GM12878 (cell line): ENCODE data around the gene FLT1. TPM values are rescaled to one million over a fixed set of nuclear protein-coding genes. Genes with fewer than 3 reads are reported as not detected.

Experiments
- ATAC-seq: fragments of 200-7000 bp; cut with Tn5 transposase; 3 replicates; pipeline ENCODE4 v1.9.1; 2020; ENCODE audit warnings: mild to moderate bottlenecking, moderate library complexity
- BruUV-seq: library from RNA; stranded (reverse); fragments of 400-500 nt; replicated peaks from 2 replicates; lab custom pipeline; 2021; lab: Mats Ljungman, UMichigan
- CTCF ChIA-PET: fragments of 300-600 bp; sonication (Branson Sonifier 250); formaldehyde crosslinking; extraction: SDS; loops from one replicate; lab custom pipeline; 2021; ENCODE audit warnings: inconsistent platforms; lab: Yijun Ruan, JAX
- POLR2A ChIA-PET: fragments of 350-600 bp; formaldehyde crosslinking; extraction: SDS; loops from one replicate; lab custom pipeline; 2021; ENCODE audit warnings: inconsistent platforms; lab: Charles Lee
- RAD21 ChIA-PET: fragments of 300-600 bp; sonication (Branson Sonifier 250); formaldehyde crosslinking; loops from one replicate; lab custom pipeline; 2023; ENCODE audit warnings: antibody characterized with exemption; ENCODE audit not compliant: unreplicated experiment; lab: Charles Lee
- SMC1A ChIA-PET: fragments of 300-600 bp; sonication (Branson Sonifier 250); formaldehyde crosslinking; loops from one replicate; lab custom pipeline; 2023; ENCODE audit not compliant: unreplicated experiment, uncharacterized antibody; lab: Charles Lee
- DNase-seq: peaks from one replicate; pipeline ENCODE4 v3.0.0-alpha.2; 2011; ENCODE audit warnings: low read depth, low spot score
- FAIRE-seq: peaks from 3 replicates; lab custom pipeline; 2011; peaks lifted over from hg19 to GRCh38; lab: Jason Lieb, UNC
- H2AFZ ChIP-seq: 2 replicates; pipeline ENCODE4 v1.6.0; 2011; ENCODE audit warnings: low read depth, low read length, control low read depth; ENCODE audit not compliant: control insufficient read depth
- H3K27ac ChIP-seq: 2 replicates; pipeline ENCODE4 v1.5.1; 2011; ENCODE audit warnings: control low read depth; ENCODE audit not compliant: control insufficient read depth, insufficient read depth
- H3K27me3 ChIP-seq, 2 experiments: replicated peaks in 1 of 2; 2 replicates each; pipeline versions ENCODE4 v1.6.0 to v1.6.1; 2011; ENCODE audit warnings: low read length in 1 of 2; ENCODE audit not compliant: control insufficient read depth in 2 of 2, insufficient read depth in 2 of 2
- H3K36me3 ChIP-seq, 2 experiments: 2 replicates each; pipeline ENCODE4 v1.5.1; 2011; ENCODE audit warnings: low read length in 1 of 2; ENCODE audit not compliant: control insufficient read depth in 2 of 2, insufficient read depth in 2 of 2
- H3K4me1 ChIP-seq: 2 replicates; pipeline ENCODE4 v1.6.1; 2011; ENCODE audit warnings: mild to moderate bottlenecking, low read length, moderate library complexity, mixed read lengths; ENCODE audit not compliant: control insufficient read depth, insufficient read depth
- H3K4me2 ChIP-seq: 2 replicates; pipeline ENCODE4 v1.6.0; 2011; ENCODE audit warnings: control low read depth; ENCODE audit not compliant: control insufficient read depth, insufficient read depth
- H3K4me3 ChIP-seq: fragments of 200-600 bp; sonication (generic); 2 replicates; pipeline ENCODE4 v1.5.1; 2016
- H3K79me2 ChIP-seq: 2 replicates; pipeline ENCODE4 v1.6.0; 2011; ENCODE audit warnings: low read length; ENCODE audit not compliant: control insufficient read depth, insufficient read depth
- H3K9ac ChIP-seq: 2 replicates; pipeline ENCODE4 v1.8.0; 2011; ENCODE audit warnings: low read length, control low read depth, mixed read lengths; ENCODE audit not compliant: control insufficient read depth, insufficient read depth
- H3K9me3 ChIP-seq: replicated peaks from 3 replicates; pipeline ENCODE4 v1.5.1; 2011; ENCODE audit warnings: mild to moderate bottlenecking, low read length; ENCODE audit not compliant: control insufficient read depth, insufficient read depth
- H4K20me1 ChIP-seq: 2 replicates; pipeline ENCODE4 v1.6.0; 2011; ENCODE audit not compliant: control insufficient read depth, insufficient read depth
- CREM ChIP-seq: IDR thresholded peaks from 2 replicates; pipeline ENCODE4 v1.6.1; 2014; ENCODE audit warnings: antibody characterized with exemption, low read depth
- EP300 ChIP-seq, 2 experiments: fragments of 150-350 bp in 1 of 2; IDR thresholded peaks; 2 replicates each; pipeline ENCODE4 v1.6.1; 2011 to 2012; ENCODE audit warnings: low read depth in 2 of 2, low read length in 2 of 2, borderline replicate concordance in 1 of 2, improper control_type of control experiment in 1 of 2, inconsistent platforms in 1 of 2; ENCODE audit not compliant: control insufficient read depth in 1 of 2
- ESRRA ChIP-seq: IDR thresholded peaks from 2 replicates; pipeline ENCODE4 v1.6.1; 2012; ENCODE audit warnings: mild to moderate bottlenecking, low read length, improper control_type of control experiment
- MEF2B ChIP-seq: fragments of 450-650 bp; IDR thresholded peaks from 2 replicates; pipeline ENCODE4 v1.6.1; 2018; ENCODE audit warnings: mild to moderate bottlenecking, moderate library complexity; ENCODE audit not compliant: partially characterized antibody, poor library complexity, severe bottlenecking
- TARDBP ChIP-seq: IDR thresholded peaks from 2 replicates; pipeline ENCODE4 v1.6.1; 2016; ENCODE audit warnings: borderline replicate concordance
- WGBS: methylation state at CpG from one replicate; pipeline ENCODE4 v1.1.6; 2016; ENCODE audit warnings: low lambda C conversion rate; ENCODE audit not compliant: insufficient replicate concordance, insufficient coverage; ENCODE audit errors: missing lambda C conversion rate; 5-methylcytosine and 5-hydroxymethylcytosine counted together
- in situ Hi-C: fragments of 300-500 bp; cut with MboI; formaldehyde crosslinking; loops from 9 replicates; pipeline ENCODE4 v1.14.3; 2018; ENCODE audit warnings: mixed read lengths
- intact Hi-C: fragments of 100-400 bp; cut with micrococcal nuclease; formaldehyde crosslinking; loops from one replicate; pipeline ENCODE4 v1.14.2; 2022; ENCODE audit not compliant: unreplicated experiment
- polyA plus RNA-seq, 11 experiments: library from polyadenylated mRNA; depleted of rRNA in 4 of 11; unstranded in 6 of 11; stranded (reverse) in 5 of 11; fragments of >200 nt; fragmentation: Nextera tagmentation in 4 of 11; fragmentation: Illumina TruSeq in 1 of 11; extraction: Ambion mirVana in 4 of 11; extraction: Trizol in 1 of 11; gene quantifications; 1 replicate in 1 of 11; 2 replicates in 10 of 11; pipeline versions ENCODE4 v1.2.1 to v1.2.3, GENCODE V29; 2011 to 2016; ENCODE audit warnings: inconsistent platforms in 2 of 11, missing spikeins in 2 of 11, low read depth in 1 of 11
- total RNA-seq, 4 experiments: library from RNA; depleted of rRNA in 3 of 4; stranded (reverse); fragments of >200 nt in 3 of 4; fragmentation: Illumina TruSeq in 1 of 4; extraction: Trizol in 1 of 4; gene quantifications; 2 replicates each; pipeline versions ENCODE4 v1.2.1 to v1.2.3, GENCODE V29; 2013 to 2021
- TF ChIP-seq, protein P1 (sequence below): fragments of 150-350 bp; IDR thresholded peaks from 2 replicates; pipeline ENCODE4 v1.6.1; 2014; ENCODE audit warnings: mild to moderate bottlenecking, low read depth, low read length
- TF ChIP-seq, protein P2 (sequence below): fragments of 450-650 bp; IDR thresholded peaks from 2 replicates; pipeline ENCODE4 v1.6.1; 2016; ENCODE audit warnings: mild to moderate bottlenecking, moderate library complexity, borderline replicate concordance

Gene FLT1
- total and polyA plus RNA-seq, 10 of the 15 experiments (the other 5 are each of a cell fraction or from before 2014, with no cell fraction given), result 0.55 to 5.6 (median 0.84) TPM

DNA sequence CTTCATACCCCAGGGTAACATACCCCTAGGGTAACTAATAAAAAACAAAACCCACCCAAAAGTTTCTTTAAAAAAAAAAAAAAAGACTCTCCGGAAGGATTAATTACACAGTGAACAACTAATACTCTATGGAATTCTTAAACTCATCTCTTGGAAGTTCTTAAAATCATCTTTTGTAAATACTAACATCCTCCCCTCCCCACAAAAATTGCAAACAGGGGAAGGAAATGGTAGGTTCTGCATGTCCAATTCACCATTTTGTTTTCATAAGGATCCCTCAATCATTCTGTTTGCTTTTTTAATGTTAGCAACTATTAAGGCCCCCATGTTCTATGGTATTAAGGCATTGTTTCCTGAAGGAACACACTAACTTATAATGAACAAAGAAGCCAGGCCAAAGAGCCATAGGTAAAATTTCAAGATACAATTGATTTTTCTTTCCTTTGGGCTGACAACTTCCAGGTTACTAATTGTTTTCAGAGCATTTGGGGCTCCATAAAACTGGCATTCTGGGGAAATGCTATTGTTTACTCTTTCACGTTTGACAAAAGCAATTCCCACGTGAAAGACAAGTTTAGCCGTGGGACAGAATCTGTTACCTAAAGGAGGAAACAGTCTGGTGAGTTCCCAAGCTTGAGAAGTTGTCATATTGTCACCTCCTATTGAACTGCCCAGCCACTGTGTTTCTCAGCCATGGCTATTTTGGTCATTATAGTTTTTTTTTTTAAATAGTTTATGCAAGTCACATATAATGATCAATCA, 107.0 kb downstream of the FLT1 start (continued):
- TF ChIP-seq, protein P1, sequence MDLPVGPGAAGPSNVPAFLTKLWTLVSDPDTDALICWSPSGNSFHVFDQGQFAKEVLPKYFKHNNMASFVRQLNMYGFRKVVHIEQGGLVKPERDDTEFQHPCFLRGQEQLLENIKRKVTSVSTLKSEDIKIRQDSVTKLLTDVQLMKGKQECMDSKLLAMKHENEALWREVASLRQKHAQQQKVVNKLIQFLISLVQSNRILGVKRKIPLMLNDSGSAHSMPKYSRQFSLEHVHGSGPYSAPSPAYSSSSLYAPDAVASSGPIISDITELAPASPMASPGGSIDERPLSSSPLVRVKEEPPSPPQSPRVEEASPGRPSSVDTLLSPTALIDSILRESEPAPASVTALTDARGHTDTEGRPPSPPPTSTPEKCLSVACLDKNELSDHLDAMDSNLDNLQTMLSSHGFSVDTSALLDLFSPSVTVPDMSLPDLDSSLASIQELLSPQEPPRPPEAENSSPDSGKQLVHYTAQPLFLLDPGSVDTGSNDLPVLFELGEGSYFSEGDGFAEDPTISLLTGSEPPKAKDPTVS, result no peak
- no peak for TF ChIP-seq TARDBP
- no peak for TF ChIP-seq CREM
- no peak for TF ChIP-seq ESRRA
- TF ChIP-seq MEF2B, result no peak

DNA sequence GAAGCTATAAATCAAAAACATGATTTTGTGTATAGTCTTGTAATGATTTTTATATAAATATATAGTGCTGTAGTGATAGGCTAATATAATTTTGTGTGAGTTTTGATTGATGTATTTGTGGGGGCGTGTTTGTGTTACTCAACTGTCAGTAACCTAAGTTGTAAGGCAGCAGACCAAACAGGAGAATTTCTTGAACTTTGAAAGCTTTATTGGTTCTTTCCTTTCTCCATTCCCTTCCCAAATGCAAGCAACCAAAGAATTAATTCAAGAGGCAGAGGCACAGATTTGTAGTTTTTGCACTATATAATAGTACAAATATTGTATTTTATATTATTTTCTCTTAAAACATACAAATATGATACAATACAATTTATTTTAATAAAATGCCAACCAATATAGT, 109.6 kb downstream of the FLT1 start:
- H2AFZ ChIP-seq, result no peak overlapping the region
- TF ChIP-seq, protein P2, sequence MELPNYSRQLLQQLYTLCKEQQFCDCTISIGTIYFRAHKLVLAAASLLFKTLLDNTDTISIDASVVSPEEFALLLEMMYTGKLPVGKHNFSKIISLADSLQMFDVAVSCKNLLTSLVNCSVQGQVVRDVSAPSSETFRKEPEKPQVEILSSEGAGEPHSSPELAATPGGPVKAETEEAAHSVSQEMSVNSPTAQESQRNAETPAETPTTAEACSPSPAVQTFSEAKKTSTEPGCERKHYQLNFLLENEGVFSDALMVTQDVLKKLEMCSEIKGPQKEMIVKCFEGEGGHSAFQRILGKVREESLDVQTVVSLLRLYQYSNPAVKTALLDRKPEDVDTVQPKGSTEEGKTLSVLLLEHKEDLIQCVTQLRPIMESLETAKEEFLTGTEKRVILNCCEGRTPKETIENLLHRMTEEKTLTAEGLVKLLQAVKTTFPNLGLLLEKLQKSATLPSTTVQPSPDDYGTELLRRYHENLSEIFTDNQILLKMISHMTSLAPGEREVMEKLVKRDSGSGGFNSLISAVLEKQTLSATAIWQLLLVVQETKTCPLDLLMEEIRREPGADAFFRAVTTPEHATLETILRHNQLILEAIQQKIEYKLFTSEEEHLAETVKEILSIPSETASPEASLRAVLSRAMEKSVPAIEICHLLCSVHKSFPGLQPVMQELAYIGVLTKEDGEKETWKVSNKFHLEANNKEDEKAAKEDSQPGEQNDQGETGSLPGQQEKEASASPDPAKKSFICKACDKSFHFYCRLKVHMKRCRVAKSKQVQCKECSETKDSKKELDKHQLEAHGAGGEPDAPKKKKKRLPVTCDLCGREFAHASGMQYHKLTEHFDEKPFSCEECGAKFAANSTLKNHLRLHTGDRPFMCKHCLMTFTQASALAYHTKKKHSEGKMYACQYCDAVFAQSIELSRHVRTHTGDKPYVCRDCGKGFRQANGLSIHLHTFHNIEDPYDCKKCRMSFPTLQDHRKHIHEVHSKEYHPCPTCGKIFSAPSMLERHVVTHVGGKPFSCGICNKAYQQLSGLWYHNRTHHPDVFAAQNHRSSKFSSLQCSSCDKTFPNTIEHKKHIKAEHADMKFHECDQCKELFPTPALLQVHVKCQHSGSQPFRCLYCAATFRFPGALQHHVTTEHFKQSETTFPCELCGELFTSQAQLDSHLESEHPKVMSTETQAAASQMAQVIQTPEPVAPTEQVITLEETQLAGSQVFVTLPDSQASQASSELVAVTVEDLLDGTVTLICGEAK, result peak; percentile 70; the same call in 1 of the 2 replicates
- no peak for TF ChIP-seq EP300 (IDR thresholded peaks at IDR 0.05; ENCODE audit: borderline replicate concordance in 1 of 2, control insufficient read depth in 1 of 2, low read depth in 2 of 2, low read length in 2 of 2)
- peaks cover 0 to 1% of the 10 kb centered on the region in 2 experiments; a peak in 1 of 4 replicates for H3K36me3 ChIP-seq
- in situ Hi-C loops (no loop called here), intact Hi-C loops (no loop called here)
- 79% methylated on average over 1 of the region's 1 CpG for WGBS
- no peaks in the 10 kb centered on the region for H3K4me1 ChIP-seq
- no peak overlapping the region for H3K4me3 ChIP-seq
- no peaks in the 10 kb centered on the region for H4K20me1 ChIP-seq
- FAIRE-seq (no peak), DNase-seq (no peak), ATAC-seq (no peak)
- no TSS peak for BruUV-seq
- no peaks in the 10 kb centered on the region for H3K27me3 ChIP-seq
- RAD21 ChIA-PET, result interaction anchor here (1.2 to 1.3 kb wide), 3 partner anchors 44 to 252 kb away, joined by 3 to 4 read pairs (median 4); no protein-coding TSS in a partner anchor
- CTCF ChIA-PET, result interaction anchor here (1.0 to 2.4 kb wide), 6 partner anchors 10 to 251 kb away, joined by 3 to 6 read pairs (median 4); no protein-coding TSS in a partner anchor
- SMC1A ChIA-PET, result interaction anchor here (0.8 to 4.4 kb wide), 9 partner anchors 9 to 273 kb away, joined by 3 to 15 read pairs (median 4); no protein-coding TSS in a partner anchor
- H3K27ac ChIP-seq, result no peak overlapping the region
- POLR2A ChIA-PET, result interaction anchor here (0.8 to 1.1 kb wide), 2 partner anchors 11 to 37 kb away, joined by 3 read pairs; no protein-coding TSS in a partner anchor
- no peaks in the 10 kb centered on the region for H3K79me2 ChIP-seq
- no peaks in the 10 kb centered on the region for H3K9me3 ChIP-seq
- no peak overlapping the region for H3K4me2 ChIP-seq
- no peak overlapping the region for H3K9ac ChIP-seq
